HG02610 (cell line): Measurements from ENCODE around the gene OAS1.

ENCODE experiments used
- ATAC-seq: cut with Tn5 transposase; IDR thresholded peaks from one replicate; pipeline ENCODE4 v1.9.1; 2021; ENCODE audit warnings: mild to moderate bottlenecking, moderate library complexity; ENCODE audit not compliant: unreplicated experiment

The OAS1 gene

DNA sequence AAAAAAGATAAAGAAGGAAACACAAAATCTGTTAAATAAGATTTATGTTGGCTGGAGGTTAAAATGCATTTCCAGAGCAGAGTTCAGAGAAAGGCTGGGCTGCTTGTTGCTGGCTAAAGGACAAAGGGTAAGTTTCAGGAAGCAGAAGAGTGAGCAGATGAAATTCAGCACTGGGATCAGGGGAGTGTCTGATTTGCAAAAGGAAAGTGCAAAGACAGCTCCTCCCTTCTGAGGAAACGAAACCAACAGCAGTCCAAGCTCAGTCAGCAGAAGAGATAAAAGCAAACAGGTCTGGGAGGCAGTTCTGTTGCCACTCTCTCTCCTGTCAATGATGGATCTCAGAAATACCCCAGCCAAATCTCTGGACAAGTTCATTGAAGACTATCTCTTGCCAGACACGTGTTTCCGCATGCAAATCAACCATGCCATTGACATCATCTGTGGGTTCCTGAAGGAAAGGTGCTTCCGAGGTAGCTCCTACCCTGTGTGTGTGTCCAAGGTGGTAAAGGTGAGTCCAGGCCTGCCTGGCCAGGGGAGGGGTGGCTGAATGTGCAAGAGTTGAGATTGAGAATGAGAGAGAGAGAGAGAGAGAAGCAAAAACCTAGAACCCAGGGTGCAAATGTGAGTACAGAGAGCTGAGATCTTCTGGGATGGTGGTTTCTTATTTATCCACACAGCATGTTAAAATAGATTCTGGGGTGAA is at the start of gene OAS1:
OAS1 (plus strand) TSS at position 251 of the 703 bp plus-strand sequence; CDS start at position 329, 78 bp downstream.
- ATAC-seq, result peak; percentile 72

DNA sequence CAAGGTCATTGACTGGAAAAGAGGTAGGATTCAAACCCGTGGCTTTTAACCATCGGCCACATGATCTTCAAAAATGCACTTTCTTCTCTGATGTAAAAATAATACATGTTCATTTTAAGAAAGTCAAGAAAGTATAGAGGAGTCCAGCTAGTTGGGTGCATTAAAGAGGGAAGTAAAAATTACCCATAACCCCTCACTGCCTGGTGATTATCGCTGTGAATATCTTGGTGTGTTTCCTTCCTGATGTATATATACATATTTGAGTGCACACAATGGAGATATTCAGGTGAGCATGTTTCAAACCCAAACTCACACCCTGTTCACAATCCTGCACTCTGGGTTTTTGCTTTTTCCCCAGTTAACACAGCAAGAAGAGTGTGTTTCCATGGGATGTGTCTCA is 47.5 kb upstream of the OAS1 start:
- no peak for ATAC-seq

DNA sequence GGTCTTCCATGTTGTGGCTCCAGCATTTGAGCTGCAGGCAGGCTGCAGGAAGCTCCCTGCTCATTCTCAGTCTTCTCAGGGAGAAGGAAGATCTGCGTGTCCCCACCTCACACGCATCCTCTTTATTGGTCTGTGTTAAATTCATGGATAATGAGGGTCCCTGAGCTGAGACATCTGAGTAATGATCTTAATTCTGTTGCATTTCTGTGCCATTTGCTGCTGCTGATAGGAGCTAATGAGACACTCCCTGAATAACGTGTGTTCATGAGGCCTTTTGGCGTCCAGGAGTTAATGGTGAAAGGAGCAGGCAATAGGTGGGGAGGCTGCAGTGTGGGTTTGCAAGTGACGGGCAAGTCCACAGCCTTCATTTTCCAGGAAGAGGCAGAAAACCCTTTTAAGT is 46.6 kb upstream of the OAS1 start:
- ATAC-seq, result no peak

DNA sequence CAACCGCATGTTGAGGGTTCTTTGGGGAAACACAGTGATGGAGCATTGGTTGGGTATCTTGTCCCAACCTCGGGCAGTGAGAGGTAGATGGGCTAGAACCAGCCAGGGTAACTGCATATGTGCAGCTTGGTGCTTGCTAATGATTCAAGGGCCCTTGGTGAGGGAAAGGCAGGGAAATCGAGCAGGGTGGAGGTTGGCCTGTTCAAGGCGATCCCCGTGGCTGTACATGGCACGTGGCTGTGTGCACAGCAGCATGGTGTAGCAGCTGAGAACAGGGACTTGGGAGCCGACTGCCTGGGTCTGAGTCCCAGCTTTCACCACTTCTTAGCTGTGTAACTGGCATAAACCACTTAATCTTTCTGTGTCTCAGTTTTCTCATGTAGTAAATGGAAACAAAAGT is 45.5 kb upstream of the OAS1 start:
- ATAC-seq, result no peak

DNA sequence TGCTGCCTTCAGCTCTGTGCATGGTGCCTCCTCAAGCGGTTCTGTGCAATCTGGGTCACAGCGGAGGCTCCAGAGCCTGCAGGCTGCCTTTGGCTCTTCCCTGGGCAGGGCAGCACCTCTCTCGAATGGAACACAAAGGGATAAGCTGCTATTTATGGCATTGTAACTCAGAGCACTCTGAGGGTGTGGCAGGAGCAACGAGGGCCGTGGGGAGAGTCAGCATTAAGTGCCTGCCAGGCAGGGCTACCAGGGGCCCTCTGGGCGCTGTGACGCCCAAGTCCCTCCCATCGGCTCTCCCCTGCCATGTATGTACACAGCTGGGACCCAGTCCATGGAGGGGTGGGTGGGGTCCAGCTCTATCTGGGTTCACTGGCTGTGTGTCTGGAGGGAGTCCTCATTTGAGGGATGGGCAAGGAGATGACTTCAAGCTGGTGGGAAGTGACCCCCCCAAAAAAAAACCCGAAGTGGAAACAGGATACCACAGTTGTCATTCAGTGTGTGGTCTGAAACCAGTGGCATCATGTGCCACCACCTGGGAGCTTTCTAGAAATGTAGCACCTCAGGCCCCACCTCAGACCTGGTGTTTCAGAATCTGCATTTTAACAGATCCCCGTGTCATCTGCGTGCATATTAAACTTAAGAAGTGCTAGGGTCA is 44.0 kb upstream of the OAS1 start:
- ATAC-seq, result no peak

DNA sequence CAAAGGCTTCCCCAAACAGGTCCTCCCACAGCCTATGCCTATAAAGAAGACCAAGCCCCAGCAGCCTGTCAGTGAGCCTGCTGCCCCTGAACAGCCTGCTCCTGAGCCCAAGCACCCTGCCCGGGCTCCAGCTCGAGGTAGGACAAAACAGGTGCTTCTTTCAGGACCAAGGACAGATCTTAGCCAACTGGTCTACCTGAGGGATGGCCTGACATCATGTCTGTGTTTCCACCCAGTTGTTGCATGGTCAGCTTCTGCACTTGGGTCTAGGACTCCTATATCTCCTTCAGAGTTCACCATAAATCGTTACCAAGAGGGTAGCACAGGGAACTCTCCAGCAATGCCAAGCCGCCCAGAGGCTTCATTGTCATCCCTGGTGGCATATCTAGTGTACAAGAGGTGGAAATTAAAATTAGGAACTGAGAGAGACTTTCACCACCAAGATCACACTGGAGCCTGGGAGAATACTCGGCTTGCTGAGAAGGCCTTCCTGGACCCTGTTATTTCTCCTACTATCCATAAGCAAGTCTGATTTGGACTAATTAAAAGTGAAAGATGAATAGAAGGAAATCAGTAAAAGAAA is 38.2 kb upstream of the OAS1 start:
- no peak for ATAC-seq

DNA sequence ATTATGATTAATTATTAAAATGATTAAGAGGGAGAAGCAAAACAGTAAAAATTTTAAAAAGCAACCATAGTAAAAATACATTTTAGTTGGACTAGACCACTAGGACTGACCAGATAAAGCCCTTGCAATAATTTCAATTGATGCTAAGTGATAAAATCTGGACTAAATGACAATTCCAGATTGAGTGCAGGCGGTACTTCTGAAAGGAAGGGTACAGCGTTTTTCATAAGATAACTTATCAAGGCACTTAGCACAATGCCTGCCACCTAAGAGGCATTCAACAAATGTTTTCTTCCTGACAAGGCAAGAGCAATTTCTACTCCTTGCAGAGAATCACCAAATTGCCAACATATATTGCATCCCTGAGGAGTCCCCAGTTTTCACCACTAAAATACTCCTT is 37.7 kb upstream of the OAS1 start:
- ATAC-seq, result no peak

DNA sequence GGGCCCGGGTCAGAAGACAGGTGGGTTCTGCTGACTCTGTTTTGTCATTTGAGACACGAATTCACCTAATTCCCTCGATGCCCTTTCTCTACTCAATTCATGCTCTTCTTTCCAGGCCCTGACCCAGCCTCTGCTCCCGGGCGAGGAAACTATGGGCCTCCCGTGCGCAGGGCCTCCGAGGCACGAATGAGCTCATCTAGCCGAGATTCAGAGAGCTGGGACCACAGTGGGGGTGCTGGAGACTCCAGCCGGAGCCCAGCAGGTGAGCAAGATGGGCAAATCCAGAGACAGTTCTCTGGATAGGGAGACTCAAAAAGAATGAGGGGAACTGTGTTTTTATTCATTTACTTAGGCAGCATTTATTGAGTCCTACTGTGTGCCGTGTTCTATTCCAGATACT is 37.0 kb upstream of the OAS1 start:
- ATAC-seq, result no peak

DNA sequence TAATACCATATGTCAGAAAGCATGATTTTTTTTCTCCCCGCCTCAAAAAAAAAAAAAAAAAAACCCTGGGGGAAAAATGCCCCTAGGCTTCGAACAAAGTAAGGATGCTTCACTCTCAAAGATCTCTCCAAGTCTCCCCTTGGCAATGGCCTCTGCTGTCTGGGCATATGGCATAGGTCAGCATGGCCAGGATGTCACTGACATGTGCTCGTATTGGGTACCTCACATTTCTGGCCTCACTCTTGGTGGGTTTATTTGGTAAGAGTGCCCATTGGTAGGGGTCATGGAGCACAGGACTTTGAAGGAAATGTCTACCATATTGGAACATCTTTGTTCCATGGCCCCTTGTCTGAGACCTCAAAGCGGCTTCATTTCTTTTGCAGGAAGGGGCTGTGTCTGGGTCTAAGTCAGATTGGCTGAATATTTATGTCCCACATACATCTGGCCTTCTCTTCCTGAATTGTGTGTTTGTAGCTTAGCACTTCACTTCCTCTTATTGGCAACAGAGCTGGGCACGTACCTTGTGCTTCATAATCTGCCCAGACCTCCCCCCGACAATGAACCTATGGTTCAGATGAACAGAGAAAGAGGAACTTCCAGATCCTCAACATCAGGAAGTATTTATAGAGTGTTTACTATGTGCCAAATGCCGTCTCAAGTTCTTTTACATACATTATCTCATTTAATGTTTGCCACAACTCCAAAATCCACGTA is 36.3 kb upstream of the OAS1 start:
- ATAC-seq, result no peak

DNA sequence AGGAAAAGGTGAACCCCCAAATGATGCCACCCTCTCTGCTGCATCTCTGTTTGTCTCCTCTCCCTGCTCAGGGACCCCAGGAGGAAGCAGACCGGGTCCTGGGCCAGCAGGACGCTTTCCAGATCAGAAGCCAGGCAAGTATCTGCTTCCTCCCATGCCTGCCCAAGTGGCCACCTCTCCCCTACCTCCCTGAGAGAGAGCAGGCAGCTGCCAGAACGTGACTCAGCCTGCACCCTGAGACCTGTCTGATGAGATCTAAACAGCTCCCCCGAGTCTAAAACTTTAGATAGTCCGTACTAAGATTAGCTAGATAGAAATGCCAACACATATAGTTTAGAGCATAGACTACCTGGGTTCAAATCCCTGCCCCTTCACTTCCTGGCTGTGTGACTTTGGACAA is 31.2 kb upstream of the OAS1 start:
- no peak for ATAC-seq

DNA sequence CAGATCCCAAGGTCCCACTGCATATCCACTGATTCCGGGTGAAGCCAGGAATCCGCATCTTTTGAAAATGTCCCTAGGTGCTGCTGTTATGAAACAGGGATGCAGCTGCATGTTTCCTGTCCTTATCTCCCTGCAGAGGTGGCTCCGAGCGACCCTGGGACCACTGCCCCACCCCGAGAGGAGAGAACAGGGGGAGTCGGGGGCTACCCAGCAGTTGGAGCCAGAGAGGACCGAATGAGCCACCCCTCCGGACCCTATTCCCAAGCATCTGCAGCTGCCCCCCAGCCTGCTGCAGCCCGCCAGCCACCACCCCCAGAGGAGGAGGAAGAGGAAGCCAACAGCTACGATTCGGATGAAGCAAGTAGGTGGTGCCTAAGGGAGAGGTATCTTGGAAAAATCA is 30.3 kb upstream of the OAS1 start:
- no peak for ATAC-seq

DNA sequence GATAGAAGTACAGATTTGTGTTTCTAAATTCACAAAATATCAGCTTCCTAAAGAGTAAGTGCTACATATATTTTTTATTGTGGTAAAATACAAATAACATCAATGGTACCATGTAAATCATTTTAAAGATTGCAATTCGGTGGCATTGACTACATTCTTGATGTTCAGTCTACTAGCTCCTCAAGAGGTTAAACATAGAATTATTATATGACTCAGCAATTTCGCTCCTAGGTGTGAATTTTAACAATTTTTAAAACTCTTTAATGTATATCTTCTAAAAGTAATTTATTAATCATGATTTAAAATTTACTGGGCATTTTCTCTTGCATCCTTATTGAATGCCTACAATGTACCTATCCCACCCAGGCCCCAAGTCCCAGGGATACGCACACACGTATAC is 29.8 kb upstream of the OAS1 start:
- no peak for ATAC-seq

DNA sequence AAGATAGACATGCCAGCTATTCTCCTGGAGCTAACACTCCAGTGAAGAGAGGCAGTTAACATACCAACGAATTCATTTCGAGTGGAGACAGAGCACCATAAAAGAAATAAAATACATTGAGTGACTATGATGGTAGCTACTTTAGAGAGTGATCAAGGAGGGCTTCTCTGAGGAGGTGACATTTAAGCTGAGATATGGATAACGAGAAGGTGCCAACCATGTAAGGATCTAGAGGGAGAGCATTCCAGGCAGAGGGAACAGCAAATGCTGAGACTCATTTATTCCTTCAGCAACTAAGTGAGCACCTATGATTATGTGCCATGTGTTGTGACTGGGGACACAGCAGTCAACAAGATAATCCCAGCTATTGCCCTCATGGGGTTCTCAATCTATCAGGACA is 28.3 kb upstream of the OAS1 start:
- no peak for ATAC-seq

DNA sequence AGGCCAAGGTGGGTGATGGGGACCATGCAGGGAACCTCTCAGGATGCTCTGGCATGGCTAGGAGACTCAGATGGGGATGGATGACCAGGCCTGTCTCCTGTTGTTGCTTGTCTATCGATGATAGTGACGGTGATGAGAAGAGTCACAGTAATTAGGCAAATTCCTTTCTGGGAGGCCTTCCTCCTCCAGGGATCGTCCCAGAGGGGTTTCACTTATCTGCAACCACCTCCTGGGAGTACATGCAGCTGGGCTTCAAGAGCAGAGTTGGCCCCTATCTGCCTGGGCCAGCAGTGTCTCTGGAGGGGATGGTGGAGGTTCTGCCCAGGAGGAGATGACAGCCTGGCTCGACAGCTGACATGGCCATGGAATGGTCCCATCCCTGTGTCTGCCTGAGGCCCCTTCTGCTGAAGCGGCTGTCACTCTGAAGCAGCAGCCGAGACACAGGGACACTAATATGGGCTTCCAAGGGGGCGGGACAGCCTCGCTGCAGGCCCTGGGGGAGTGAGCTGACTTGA is 27.5 kb upstream of the OAS1 start:
- ATAC-seq, result no peak

DNA sequence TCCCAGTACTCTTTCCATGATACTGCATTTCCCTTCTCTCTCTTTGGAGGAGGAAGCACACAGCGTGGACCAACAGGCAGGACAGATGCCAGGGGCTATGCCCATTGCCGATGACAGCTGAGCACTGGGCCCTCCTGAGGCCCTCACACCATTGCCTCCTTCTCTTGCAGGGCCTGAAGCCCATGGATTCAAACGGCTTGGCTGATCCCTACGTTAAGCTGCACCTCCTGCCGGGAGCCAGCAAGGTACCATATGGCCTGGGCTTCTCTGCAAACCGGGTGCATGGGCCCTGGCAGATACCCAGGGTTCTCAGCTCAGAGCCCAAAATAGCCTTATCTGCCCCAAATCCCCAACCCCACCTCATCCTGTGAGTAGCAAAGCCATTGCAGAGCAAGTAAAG is 25.2 kb upstream of the OAS1 start:
- no peak for ATAC-seq

DNA sequence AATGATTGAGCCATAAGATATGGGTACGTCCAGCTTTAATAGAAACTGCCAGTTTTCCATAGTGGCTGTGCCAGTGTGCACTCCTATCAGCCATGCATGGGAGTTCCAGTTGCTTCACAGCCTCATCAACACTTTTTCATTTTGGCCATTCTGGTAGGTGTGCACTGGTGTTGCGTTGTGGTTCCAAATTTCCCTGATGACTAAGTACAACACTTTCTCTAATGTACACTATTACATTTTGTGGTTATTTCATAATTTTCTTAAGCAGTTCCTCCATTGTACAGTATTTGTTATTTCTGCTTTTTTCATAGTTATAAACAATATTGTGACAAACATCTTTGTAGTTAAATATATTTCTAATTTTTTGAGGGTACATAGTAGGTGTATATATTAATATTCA is 21.5 kb upstream of the OAS1 start:
- no peak for ATAC-seq

DNA sequence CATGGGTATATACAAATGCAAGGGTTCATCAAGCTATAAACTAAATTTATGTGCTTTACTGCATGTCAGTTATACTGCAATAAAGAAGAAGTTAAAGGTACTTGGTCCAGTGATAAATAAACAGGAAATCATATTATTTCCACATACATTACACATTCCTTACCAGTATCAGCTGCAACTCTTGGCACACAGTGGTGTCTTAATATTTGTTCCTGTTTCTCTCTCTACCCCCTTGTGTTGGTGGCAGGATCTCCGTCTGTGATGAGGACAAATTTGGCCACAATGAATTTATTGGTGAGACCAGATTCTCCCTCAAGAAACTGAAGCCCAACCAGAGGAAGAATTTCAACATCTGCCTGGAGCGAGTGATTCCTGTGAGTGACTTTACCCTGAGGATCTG is 19.2 kb upstream of the OAS1 start:
- no peak for ATAC-seq

DNA sequence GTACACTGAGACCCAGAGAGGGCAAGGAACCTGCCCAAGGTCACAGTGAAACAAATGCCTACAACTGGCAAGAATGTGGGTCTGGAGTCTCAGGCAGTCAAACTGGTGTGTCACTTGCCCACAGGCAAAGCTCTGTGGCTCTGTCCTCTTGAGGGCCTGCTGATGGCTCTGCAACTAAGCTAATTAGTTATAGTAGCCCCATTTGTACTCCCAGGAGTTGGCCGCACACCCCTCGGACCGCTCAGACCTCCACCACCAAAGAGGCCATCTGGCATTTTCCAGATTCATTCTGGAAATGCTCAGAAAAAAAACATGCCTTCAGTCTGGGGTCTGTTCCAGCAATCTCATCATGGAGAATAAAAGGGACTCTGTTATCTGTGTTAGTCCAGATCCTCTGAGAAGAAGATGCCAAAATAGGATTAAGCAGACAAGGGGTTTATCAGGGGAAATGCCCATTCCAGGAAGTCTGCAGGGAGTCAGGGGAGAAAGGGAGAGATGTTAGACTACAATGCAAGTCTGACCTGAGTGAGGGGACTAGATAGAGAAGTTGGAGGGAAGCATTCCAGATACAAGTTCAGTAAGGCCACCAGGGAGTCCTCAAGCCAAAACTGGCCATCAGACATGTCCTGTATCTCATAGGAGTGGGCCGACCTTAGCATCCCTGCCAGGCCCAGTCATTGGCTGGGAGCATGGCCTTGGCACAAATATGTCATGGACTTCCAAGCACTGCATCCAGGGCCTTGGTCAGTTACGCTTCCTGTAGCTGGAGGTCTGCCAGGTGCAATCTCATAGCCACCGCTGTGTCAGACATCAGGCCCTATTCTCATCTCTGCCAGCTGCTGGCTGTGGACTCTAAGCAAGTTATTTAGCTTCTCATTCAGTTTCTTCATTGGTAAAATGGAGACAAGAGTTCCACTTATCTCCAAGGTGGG is 15.4 kb upstream of the OAS1 start:
- no peak for ATAC-seq

DNA sequence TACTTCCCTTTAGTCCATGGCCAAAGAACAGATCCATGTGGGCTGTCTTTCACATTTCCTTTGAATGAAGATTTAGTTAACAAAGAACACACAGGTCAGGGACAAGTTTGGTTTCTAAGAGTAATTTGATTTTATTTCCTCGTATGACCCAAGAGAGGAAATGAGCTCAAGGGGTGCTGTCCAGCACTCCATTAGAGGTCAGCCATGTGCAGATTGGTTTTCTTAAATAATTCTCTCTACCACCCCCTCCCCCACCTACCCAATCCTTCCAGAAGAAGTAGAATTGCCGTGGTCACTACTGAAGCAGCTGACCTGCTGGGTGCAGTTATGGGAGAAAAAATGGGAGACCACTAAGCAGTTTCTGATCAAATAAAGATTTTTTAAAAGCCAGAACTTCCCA is 13.9 kb upstream of the OAS1 start:
- ATAC-seq, result no peak

DNA sequence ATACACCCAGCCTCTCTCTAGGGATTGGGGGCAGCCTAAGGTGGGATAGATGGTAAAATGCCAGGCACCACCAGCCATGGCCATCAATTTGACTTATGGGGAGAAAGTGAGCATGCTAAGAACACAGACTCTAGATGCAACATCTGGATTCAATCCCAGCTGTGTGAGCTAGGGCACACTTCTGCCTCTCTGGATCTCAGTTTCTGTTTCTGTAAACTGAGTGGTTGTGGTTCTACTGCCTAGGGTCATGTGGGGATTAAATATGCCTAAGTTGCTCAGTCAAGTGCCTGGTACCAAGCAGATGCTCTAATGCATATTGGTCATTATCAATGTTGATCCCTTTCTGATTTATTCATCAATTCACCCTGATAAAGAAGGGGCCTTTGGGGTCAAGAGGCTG is 12.6 kb upstream of the OAS1 start:
- no peak for ATAC-seq

DNA sequence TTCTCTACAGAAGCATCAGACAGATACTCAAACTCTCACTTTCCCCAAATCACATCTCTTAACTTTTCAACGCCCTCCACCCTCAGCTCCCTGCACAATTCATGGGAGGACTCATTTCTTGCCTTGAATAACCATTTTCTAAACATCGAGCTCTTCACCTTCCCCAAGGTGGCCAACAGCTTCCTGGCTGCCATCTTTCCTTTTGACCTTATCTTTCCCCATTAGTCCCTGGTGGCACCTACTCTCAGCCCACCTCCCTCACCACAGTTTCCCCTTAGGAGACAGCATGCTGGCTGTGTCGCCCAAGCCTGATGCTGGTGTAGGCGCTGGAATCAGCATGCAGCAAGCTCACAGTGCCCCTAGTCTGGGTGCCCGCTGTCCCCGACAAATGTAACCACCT is 8.4 kb upstream of the OAS1 start:
- no peak for ATAC-seq
